ENCODE data around the gene PUS10.
"Not testable (repeated sequence)": the region's sequence is repeated elsewhere in the genome, so short reads cannot be mapped to it uniquely, and the experiment has no call there.

PUS10 gene

GRCh38 chr2:61016392-61017002 is 1.6 kb downstream of the PUS10 start:
- H3K27me3 ChIP-seq (ENCODE audit: insufficient read depth, poor library complexity, severe bottlenecking), result no peaks in the 10 kb centered on the region
- peak overlapping the region; percentile 79 for H3K4me3 ChIP-seq (replicated peaks; ENCODE audit: insufficient read depth, low read length)
- DNase-seq (ENCODE audit: low read depth in 1 of 2, low spot score in 1 of 2), result no peak
- TF ChIP-seq CTCF (IDR thresholded peaks at IDR 0.05; ENCODE audit: insufficient read depth, low read length), result no peak
- H3K27ac ChIP-seq (replicated peaks), result peak overlapping the region; percentile 94

- TF ChIP-seq GABPA (IDR thresholded peaks at IDR 0.05; ENCODE audit: low read depth) (no peak), CTCF (IDR thresholded peaks at IDR 0.05; ENCODE audit: insufficient read depth, low read length) (no peak), REST (IDR thresholded peaks at IDR 0.05; ENCODE audit: insufficient replicate concordance, low read depth) (no peak), POLR2AphosphoS5 (IDR thresholded peaks at IDR 0.05; ENCODE audit: low read depth) (no peak), SPI1 (IDR thresholded peaks at IDR 0.05; ENCODE audit: borderline replicate concordance, low read depth) (no peak)
- no peak overlapping the region for H3K27ac ChIP-seq (replicated peaks)
- peak overlapping the region; percentile 79 for H3K4me3 ChIP-seq (replicated peaks; ENCODE audit: insufficient read depth, low read length)
- no peak for DNase-seq (ENCODE audit: low read depth in 1 of 2, low spot score in 1 of 2)
- H3K27me3 ChIP-seq (ENCODE audit: insufficient read depth, poor library complexity, severe bottlenecking), result no peaks in the 10 kb centered on the region
Observed at GRCh38 chr2:61015976-61016375, 2.1 kb downstream of the PUS10 start.

GRCh38 chr2:61014763-61015162 is 3.3 kb downstream of the PUS10 start:
- Histone ChIP-seq H3K27me3 (ENCODE audit: insufficient read depth, poor library complexity, severe bottlenecking) (no peaks in the 10 kb centered on the region), H3K27ac (replicated peaks) (no peak overlapping the region), H3K4me3 (replicated peaks; ENCODE audit: insufficient read depth, low read length) (no peak overlapping the region)
- DNase-seq (ENCODE audit: low read depth in 1 of 2, low spot score in 1 of 2), result peak; percentile 2 to 38
- TF ChIP-seq CTCF (IDR thresholded peaks at IDR 0.05; ENCODE audit: insufficient read depth, low read length) (no peak), POLR2AphosphoS5 (IDR thresholded peaks at IDR 0.05; ENCODE audit: low read depth) (no peak), REST (IDR thresholded peaks at IDR 0.05; ENCODE audit: insufficient replicate concordance, low read depth) (no peak), SPI1 (IDR thresholded peaks at IDR 0.05; ENCODE audit: borderline replicate concordance, low read depth) (no peak), GABPA (IDR thresholded peaks at IDR 0.05; ENCODE audit: low read depth) (no peak)

- Histone ChIP-seq H3K27ac (replicated peaks) (no peak overlapping the region), H3K4me3 (replicated peaks; ENCODE audit: insufficient read depth, low read length) (no peak overlapping the region), H3K27me3 (ENCODE audit: insufficient read depth, poor library complexity, severe bottlenecking) (no peaks in the 10 kb centered on the region)
- TF ChIP-seq SPI1 (IDR thresholded peaks at IDR 0.05; ENCODE audit: borderline replicate concordance, low read depth) (no peak), REST (IDR thresholded peaks at IDR 0.05; ENCODE audit: insufficient replicate concordance, low read depth) (no peak), CTCF (IDR thresholded peaks at IDR 0.05; ENCODE audit: insufficient read depth, low read length) (no peak), GABPA (IDR thresholded peaks at IDR 0.05; ENCODE audit: low read depth) (no peak), POLR2AphosphoS5 (IDR thresholded peaks at IDR 0.05; ENCODE audit: low read depth) (no peak)
- no peak for DNase-seq (ENCODE audit: low read depth in 1 of 2, low spot score in 1 of 2)
Observed at GRCh38 chr2:61013382-61013781, 4.7 kb downstream of the PUS10 start.

GRCh38 chr2:61012303-61012702 is 5.8 kb downstream of the PUS10 start:
- H3K4me3 ChIP-seq (replicated peaks; ENCODE audit: insufficient read depth, low read length); H3K27ac ChIP-seq (replicated peaks); H3K27me3 ChIP-seq (ENCODE audit: insufficient read depth, poor library complexity, severe bottlenecking): not testable (repeated sequence)
- peak in 1 of 2 experiments; percentile 69 for DNase-seq (ENCODE audit: low read depth in 1 of 2, low spot score in 1 of 2)

All from HL-60 (cell line).